Stimulated activated CD8-positive, alpha-beta memory T cell treated with anti-CD3 and anti-CD28 coated beads, Interleukin-15, amount 100 ng/mL, for 4 hours (primary cell): ENCODE results near the gene MACF1.
A peak's percentile ranks its signal among the peaks of the same experiment; 100 is the strongest.
"Not testable (repeated sequence)": the region's sequence is repeated elsewhere in the genome, so short reads cannot be mapped to it uniquely, and the experiment has no call there.

Experiments
- DNase-seq, 2 donors: peaks; one replicate each; pipeline ENCODE4 v3.0.0-alpha.2; 2020; ENCODE audit warnings: low read depth in 2 of 2

The MACF1 gene

GRCh38 chr1:39467108-39467720 is 262.7 kb downstream of the MACF1 start:
- DNase-seq = not testable (repeated sequence)

GRCh38 chr1:39469150-39469549 is 264.7 kb downstream of the MACF1 start:
- no peak for DNase-seq

DNA sequence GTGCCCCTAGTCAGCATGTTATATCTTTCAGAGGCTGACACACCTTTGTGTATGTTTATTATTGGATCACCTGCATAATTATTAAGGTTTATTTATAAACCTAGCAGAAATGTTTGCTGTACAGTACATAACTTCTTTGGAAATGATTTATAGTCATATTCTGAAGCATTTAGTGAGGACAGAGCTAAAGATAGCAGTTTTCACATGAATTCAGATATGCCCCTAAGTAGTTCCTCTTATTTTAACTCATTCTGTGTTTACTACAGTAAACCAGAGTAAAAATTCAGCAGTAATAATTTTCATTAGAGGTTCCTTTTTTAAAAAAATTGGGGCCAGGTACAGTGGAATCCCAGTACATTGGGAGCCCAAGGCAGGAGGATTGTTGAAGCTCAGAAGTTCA is 265.5 kb downstream of the MACF1 start:
- no peak for DNase-seq

GRCh38 chr1:39472826-39473225 is 268.3 kb downstream of the MACF1 start:
- no peak for DNase-seq

DNA sequence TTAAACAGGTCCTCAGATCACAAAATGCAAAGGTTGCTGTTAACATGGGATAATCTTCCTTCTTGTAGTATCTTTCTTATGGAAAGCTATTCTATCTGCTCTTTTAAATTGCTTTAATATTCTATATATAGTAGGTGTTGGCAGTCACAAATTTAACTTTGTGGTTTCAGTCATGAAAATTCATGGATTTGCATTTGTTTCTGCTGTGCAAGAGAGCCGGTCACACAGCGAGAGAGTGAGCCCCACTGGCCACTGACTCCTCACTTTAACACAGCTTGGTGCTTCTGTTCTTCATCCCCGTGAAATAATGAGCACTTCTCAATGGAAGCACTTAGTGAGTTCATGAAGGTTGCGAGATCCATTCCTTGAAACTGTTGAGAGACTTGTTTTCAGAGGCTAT is 268.8 kb downstream of the MACF1 start:
- no peak for DNase-seq

DNA sequence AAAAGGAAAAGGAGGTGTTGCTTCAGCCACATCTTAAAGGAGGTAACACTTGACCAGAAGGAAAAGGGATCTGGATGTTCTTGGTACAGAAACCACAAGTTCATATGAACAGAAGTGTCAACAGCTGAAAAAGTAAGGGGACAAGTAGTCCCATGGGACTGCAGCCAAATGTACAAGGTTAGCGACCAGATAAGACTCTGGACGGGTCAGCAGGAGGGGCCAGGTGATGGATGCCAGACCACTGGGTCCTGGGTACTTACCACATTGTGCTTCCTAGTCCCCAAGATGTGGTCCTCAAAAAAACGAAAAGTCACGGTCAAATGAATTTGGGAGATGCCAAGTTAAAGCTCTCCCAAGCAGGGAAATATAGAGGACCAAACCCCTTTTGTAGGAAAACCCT is 270.3 kb downstream of the MACF1 start:
- DNase-seq = no peak

- not testable (repeated sequence) for DNase-seq
Measured at GRCh38 chr1:39475551-39475950, 271.1 kb downstream of the MACF1 start.

GRCh38 chr1:39478126-39478915 is 273.8 kb downstream of the MACF1 start:
- DNase-seq = no peak

- no peak for DNase-seq
Measured at GRCh38 chr1:39481289-39481688, 276.8 kb downstream of the MACF1 start.

- DNase-seq = no peak
Measured at GRCh38 chr1:39483276-39483675, 278.8 kb downstream of the MACF1 start.

DNA sequence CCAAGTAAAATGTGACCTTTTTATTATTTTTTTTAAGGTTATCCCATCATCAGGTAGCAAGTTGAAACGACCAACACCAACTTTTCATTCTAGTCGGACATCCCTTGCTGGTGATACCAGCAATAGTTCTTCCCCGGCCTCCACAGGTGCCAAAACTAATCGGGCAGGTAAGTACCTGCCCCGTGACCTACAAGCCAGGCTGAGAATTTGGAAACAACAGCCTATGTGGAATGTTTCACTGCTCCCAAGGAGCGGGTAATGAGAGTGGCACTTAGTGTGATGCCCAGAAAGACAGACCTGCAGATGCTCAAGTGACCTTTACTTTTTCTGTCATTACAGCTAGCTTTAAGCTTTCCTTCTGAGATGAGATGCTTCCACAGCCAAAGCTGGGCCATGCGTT is 280.1 kb downstream of the MACF1 start:
- no peak for DNase-seq

DNA sequence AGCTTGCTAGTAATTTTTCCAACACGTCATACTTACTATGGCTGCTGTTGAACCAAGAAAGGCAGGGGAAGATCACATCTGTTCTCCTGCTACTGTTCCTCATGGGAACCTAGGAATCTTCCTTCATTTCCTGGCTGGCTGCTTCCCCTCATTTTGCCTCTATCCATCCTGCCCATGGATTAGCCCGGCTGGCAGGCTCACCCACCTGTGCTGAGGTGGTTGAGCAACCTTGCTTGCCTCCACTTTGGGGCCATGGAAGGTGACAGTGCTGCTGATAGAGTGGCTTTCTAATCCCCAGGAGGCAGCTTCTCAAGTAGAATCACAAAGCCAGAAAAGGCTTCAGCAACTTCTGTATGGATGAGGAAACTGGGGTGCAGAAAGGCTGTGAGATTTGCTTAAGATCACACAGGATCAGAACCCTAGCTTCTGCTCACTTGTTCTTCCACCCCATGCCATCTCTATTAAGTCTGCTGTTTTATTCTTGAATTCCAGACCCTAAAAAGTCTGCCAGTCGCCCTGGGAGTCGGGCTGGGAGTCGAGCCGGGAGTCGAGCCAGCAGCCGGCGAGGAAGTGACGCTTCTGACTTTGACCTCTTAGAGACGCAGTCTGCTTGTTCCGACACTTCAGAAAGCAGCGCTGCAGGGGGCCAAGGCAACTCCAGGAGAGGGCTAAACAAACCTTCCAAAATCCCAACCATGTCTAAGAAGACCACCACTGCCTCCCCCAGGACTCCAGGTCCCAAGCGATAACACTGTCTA is 280.7 kb downstream of the MACF1 start:
- no peak for DNase-seq

- DNase-seq = no peak
Measured at GRCh38 chr1:39488012-39488545, 283.6 kb downstream of the MACF1 start.

- no peak for DNase-seq
Measured at GRCh38 chr1:39488793-39489566, 284.5 kb downstream of the MACF1 start.

DNA sequence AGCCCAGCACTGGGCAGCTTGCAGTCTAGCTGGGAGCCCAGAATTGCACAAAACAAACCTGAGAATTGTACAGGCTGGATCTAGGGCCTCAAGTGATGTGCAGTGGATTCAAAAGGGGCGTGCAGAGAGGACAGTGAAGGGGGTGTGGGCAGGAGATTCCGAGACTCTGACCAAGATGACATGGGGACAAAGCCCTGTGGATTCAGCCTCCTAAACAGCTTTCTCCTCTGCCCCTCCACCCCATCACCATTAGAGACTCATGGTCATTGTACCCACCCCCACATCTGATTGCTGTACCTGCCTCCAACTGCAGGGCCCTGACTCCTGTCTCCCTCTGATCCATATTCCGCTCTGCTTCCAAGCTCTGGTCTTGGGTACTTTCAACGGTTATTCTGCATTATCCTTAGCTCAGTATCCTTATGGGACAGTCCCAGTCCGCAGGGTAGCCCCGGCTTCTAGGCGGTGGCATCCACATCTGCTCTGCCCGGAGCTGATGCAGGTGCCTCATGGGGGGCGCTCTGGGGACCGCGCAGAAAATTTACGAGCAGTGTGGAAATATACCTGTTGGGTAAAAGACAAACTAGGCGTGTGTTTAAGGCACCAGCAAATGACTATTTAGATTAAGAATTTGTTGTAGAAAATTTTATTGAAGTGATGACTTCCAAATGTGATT is 285.2 kb downstream of the MACF1 start:
- DNase-seq = no peak

GRCh38 chr1:39490596-39491145 is 286.2 kb downstream of the MACF1 start:
- DNase-seq = no peak

GRCh38 chr1:39491146-39491921 is 286.8 kb downstream of the MACF1 start, which contains the start of gene BMP8A:
BMP8A (plus strand) TSS chr1:39491636; CDS start chr1:39491992, 356 bp downstream.
- DNase-seq = peak; percentile 25 to 61

GRCh38 chr1:39492118-39493042 is 287.9 kb downstream of the MACF1 start:
- DNase-seq = not testable (repeated sequence)
